HEK293 (cell line): Measurements from ENCODE around the gene FAM43A.

ENCODE experiments used
- CTCF ChIA-PET: fragments of 350-600 bp; formaldehyde crosslinking; extraction: SDS; loops from one replicate; lab custom pipeline; 2021; ENCODE audit warnings: antibody characterized with exemption; lab: Yijun Ruan, JAX
- POLR2A ChIA-PET: fragments of 300-600 bp; formaldehyde crosslinking; extraction: SDS; loops from one replicate; lab custom pipeline; 2020; ENCODE audit warnings: antibody characterized with exemption, inconsistent platforms; lab: Yijun Ruan, JAX
- H3K27ac ChIP-seq: fragments of 200-500 bp; sonication (Bioruptor generic); 2 replicates; pipeline ENCODE4 v1.5.1; 2014; ENCODE audit warnings: low read depth, low read length, control low read depth, inconsistent platforms; ENCODE audit errors: extremely low read depth
- H3K36me3 ChIP-seq, 2 experiments: fragments of 200-500 bp in 1 of 2; sonication (Bioruptor generic) in 1 of 2; 1 replicate in 1 of 2; 2 replicates in 1 of 2; pipeline ENCODE4 v1.5.1; 2014 to 2017; ENCODE audit warnings: inconsistent platforms in 2 of 2, low read length in 2 of 2; ENCODE audit not compliant: control insufficient read depth in 2 of 2, insufficient read depth in 1 of 2
- H3K4me1 ChIP-seq: fragments of 200-500 bp; sonication (Bioruptor generic); 2 replicates; pipeline ENCODE4 v1.5.1; 2014; ENCODE audit warnings: mild to moderate bottlenecking, low read length, inconsistent platforms; ENCODE audit not compliant: control insufficient read depth, insufficient read depth
- H3K4me3 ChIP-seq: 2 replicates; pipeline ENCODE4 v1.5.1; 2011; ENCODE audit warnings: low read depth, mild to moderate bottlenecking, control low read depth, low read length, moderate library complexity
- H3K9me3 ChIP-seq: fragments of 200-500 bp; sonication (Bioruptor generic); 2 replicates; pipeline ENCODE4 v1.5.1; 2014; ENCODE audit warnings: low read depth, low read length, inconsistent platforms; ENCODE audit not compliant: control insufficient read depth, insufficient read depth
- BCL11B ChIP-seq: fragments of 450-650 bp; formaldehyde crosslinking; IDR thresholded peaks from 2 replicates; pipeline ENCODE4 v1.5.1; 2016; ENCODE audit warnings: low read depth, missing biosample characterization, missing genetic modification characterization
- HOXD13 ChIP-seq: sonication (generic); formaldehyde crosslinking; IDR thresholded peaks from 2 replicates; pipeline ENCODE4 v1.8.0; 2022; ENCODE audit warnings: missing genetic modification reagents, borderline replicate concordance
- KLF16 ChIP-seq: fragments of 450-650 bp; formaldehyde crosslinking; IDR thresholded peaks from 2 replicates; pipeline ENCODE4 v1.5.1; 2017; ENCODE audit warnings: missing biosample characterization, missing genetic modification characterization
- KLF8 ChIP-seq: fragments of 450-650 bp; formaldehyde crosslinking; IDR thresholded peaks from 2 replicates; pipeline ENCODE4 v1.5.1; 2016; ENCODE audit warnings: missing biosample characterization, missing genetic modification characterization
- OSR2 ChIP-seq: fragments of 450-650 bp; formaldehyde crosslinking; IDR thresholded peaks from 2 replicates; pipeline ENCODE4 v1.5.1; 2016; ENCODE audit warnings: missing biosample characterization, missing genetic modification characterization
- PRDM1 ChIP-seq: fragments of 450-650 bp; formaldehyde crosslinking; IDR thresholded peaks from 2 replicates; pipeline ENCODE4; 2016; ENCODE audit warnings: missing biosample characterization, missing genetic modification characterization
- RBAK ChIP-seq: fragments of 450-650 bp; formaldehyde crosslinking; IDR thresholded peaks from 2 replicates; pipeline ENCODE4 v1.5.1; 2016; ENCODE audit warnings: missing biosample characterization, missing genetic modification characterization
- SCRT2 ChIP-seq: fragments of 450-650 bp; formaldehyde crosslinking; IDR thresholded peaks from 2 replicates; pipeline ENCODE4 v1.5.1; 2016; ENCODE audit warnings: missing biosample characterization, missing genetic modification characterization
- SP2 ChIP-seq: fragments of 450-650 bp; formaldehyde crosslinking; IDR thresholded peaks from 2 replicates; pipeline ENCODE4 v1.5.1; 2016; ENCODE audit warnings: missing biosample characterization, missing genetic modification characterization
- WT1 ChIP-seq: fragments of 450-650 bp; formaldehyde crosslinking; IDR thresholded peaks from 2 replicates; pipeline ENCODE4 v1.5.1; 2016; ENCODE audit warnings: missing biosample characterization, missing genetic modification characterization
- ZBTB8A ChIP-seq: fragments of 450-650 bp; formaldehyde crosslinking; IDR thresholded peaks from 2 replicates; pipeline ENCODE4 v1.5.1; 2016; ENCODE audit warnings: missing biosample characterization, missing genetic modification characterization
- ZFHX2 ChIP-seq: fragments of 450-650 bp; formaldehyde crosslinking; conservative IDR thresholded peaks from 2 replicates; pipeline ENCODE4 v1.5.1; 2016; ENCODE audit warnings: missing biosample characterization, missing genetic modification characterization
- ZFP3 ChIP-seq: fragments of 450-650 bp; formaldehyde crosslinking; IDR thresholded peaks from 2 replicates; pipeline ENCODE4 v1.5.1; 2016; ENCODE audit warnings: low read depth, missing biosample characterization, missing genetic modification characterization
- ZNF121 ChIP-seq: fragments of 450-650 bp; formaldehyde crosslinking; IDR thresholded peaks from 2 replicates; pipeline ENCODE4 v1.5.1; 2016; ENCODE audit warnings: missing biosample characterization, missing genetic modification characterization
- ZNF138 ChIP-seq: fragments of 450-650 bp; formaldehyde crosslinking; IDR thresholded peaks from 2 replicates; pipeline ENCODE4 v1.5.1; 2016; ENCODE audit warnings: missing biosample characterization, missing genetic modification characterization, borderline replicate concordance
- ZNF140 ChIP-seq: fragments of 450-650 bp; formaldehyde crosslinking; IDR thresholded peaks from 2 replicates; pipeline ENCODE4 v1.5.1; 2016; ENCODE audit warnings: missing biosample characterization, missing genetic modification characterization
- ZNF23 ChIP-seq: fragments of 450-650 bp; formaldehyde crosslinking; IDR thresholded peaks from 2 replicates; pipeline ENCODE4 v1.5.1; 2016; ENCODE audit warnings: missing biosample characterization, missing genetic modification characterization, borderline replicate concordance
- ZNF350 ChIP-seq: fragments of 450-650 bp; formaldehyde crosslinking; IDR thresholded peaks from 2 replicates; pipeline ENCODE4 v1.5.0; 2017; ENCODE audit warnings: missing biosample characterization, mild to moderate bottlenecking, missing genetic modification characterization
- ZNF362 ChIP-seq: fragments of 450-650 bp; formaldehyde crosslinking; IDR thresholded peaks from 2 replicates; pipeline ENCODE4 v1.5.1; 2016; ENCODE audit warnings: missing biosample characterization, missing genetic modification characterization
- ZNF394 ChIP-seq: fragments of 450-650 bp; formaldehyde crosslinking; IDR thresholded peaks from 2 replicates; pipeline ENCODE4 v1.5.1; 2016; ENCODE audit warnings: missing biosample characterization, missing genetic modification characterization, mild to moderate bottlenecking, moderate library complexity, borderline replicate concordance
- ZNF423 ChIP-seq: fragments of 450-650 bp; formaldehyde crosslinking; IDR thresholded peaks from 2 replicates; pipeline ENCODE4 v1.5.1; 2016; ENCODE audit warnings: missing biosample characterization, missing genetic modification characterization
- ZNF433 ChIP-seq: fragments of 450-650 bp; formaldehyde crosslinking; IDR thresholded peaks from 2 replicates; pipeline ENCODE4 v1.5.1; 2016; ENCODE audit warnings: missing biosample characterization, missing genetic modification characterization, low read depth
- ZNF560 ChIP-seq: fragments of 450-650 bp; formaldehyde crosslinking; IDR thresholded peaks from 2 replicates; pipeline ENCODE4 v1.5.1; 2017; ENCODE audit warnings: missing biosample characterization, missing genetic modification characterization, borderline replicate concordance
- ZNF624 ChIP-seq: fragments of 450-650 bp; formaldehyde crosslinking; IDR thresholded peaks from 2 replicates; pipeline ENCODE4 v1.5.1; 2017; ENCODE audit warnings: missing biosample characterization, missing genetic modification characterization
- ZNF629 ChIP-seq: fragments of 450-650 bp; formaldehyde crosslinking; IDR thresholded peaks from 2 replicates; pipeline ENCODE4 v1.5.1; 2017; ENCODE audit warnings: missing biosample characterization, missing genetic modification characterization
- ZNF654 ChIP-seq: fragments of 450-650 bp; formaldehyde crosslinking; IDR thresholded peaks from 2 replicates; pipeline ENCODE4 v1.5.1; 2016; ENCODE audit warnings: low read depth, missing biosample characterization, missing genetic modification characterization
- ZNF747 ChIP-seq: fragments of 450-650 bp; formaldehyde crosslinking; IDR thresholded peaks from 2 replicates; pipeline ENCODE4 v1.5.1; 2016; ENCODE audit warnings: missing biosample characterization, missing genetic modification characterization
- ZNF830 ChIP-seq: fragments of 450-650 bp; IDR thresholded peaks from 2 replicates; pipeline ENCODE4 v1.5.0; 2018; ENCODE audit warnings: missing biosample characterization, missing genetic modification characterization, low read depth, mild to moderate bottlenecking, moderate library complexity
- ZNF837 ChIP-seq: fragments of 450-650 bp; formaldehyde crosslinking; IDR thresholded peaks from 2 replicates; pipeline ENCODE4 v1.5.1; 2016; ENCODE audit warnings: missing biosample characterization, missing genetic modification characterization
- TF ChIP-seq, protein P1 (sequence below): fragments of 450-650 bp; formaldehyde crosslinking; IDR thresholded peaks from 2 replicates; pipeline ENCODE4 v1.5.1; 2016; ENCODE audit warnings: missing biosample characterization, missing genetic modification characterization
- TF ChIP-seq, protein P2 (sequence below): fragments of 450-650 bp; formaldehyde crosslinking; IDR thresholded peaks from 2 replicates; pipeline ENCODE4 v1.5.1; 2016; ENCODE audit warnings: missing biosample characterization, missing genetic modification characterization

Gene FAM43A

GRCh38 chr3:194707147-194707540, 21.5 kb downstream of the FAM43A start:
- H3K36me3 ChIP-seq, result no peaks in the 10 kb centered on the region
- CTCF ChIA-PET, result no interaction called here
- POLR2A ChIA-PET, result no interaction called here

DNA sequence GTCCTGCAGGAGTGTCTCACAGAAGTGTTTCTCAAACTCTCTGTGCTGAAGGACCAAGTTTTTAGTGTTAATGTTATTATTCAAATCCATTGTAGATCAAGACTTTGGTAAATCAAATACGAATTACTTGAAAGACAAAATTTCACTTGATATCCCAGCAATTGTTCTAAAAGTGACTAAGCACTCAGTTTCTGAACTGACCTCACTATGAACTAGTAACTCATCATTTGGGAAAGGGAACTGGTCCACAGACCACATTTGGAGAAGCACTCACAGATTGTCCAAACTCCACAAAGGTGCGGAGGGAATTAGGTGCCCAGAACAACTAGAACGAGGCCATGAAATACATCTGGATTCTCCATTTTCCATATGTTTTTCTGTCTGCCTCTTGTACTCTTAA, 25.6 kb downstream of the FAM43A start:
- POLR2A ChIA-PET, result no interaction called here
- Histone ChIP-seq H3K27ac (no peak overlapping the region), H3K4me3 (no peak overlapping the region), H3K36me3 (no peaks in the 10 kb centered on the region)
- CTCF ChIA-PET, result no interaction called here
- TF ChIP-seq ZNF629 (tag by site-specific recombination), result no peak
- TF ChIP-seq, protein P1, sequence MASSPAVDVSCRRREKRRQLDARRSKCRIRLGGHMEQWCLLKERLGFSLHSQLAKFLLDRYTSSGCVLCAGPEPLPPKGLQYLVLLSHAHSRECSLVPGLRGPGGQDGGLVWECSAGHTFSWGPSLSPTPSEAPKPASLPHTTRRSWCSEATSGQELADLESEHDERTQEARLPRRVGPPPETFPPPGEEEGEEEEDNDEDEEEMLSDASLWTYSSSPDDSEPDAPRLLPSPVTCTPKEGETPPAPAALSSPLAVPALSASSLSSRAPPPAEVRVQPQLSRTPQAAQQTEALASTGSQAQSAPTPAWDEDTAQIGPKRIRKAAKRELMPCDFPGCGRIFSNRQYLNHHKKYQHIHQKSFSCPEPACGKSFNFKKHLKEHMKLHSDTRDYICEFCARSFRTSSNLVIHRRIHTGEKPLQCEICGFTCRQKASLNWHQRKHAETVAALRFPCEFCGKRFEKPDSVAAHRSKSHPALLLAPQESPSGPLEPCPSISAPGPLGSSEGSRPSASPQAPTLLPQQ, result no peak
- TF ChIP-seq ZNF121 (tag by site-specific recombination), result no peak
- TF ChIP-seq ZBTB8A (tag by site-specific recombination), result no peak
- no peak for TF ChIP-seq ZNF140 (tag by site-specific recombination)
- no peak for TF ChIP-seq ZNF394 (tag by site-specific recombination)
- TF ChIP-seq ZNF350, result no peak
- no peak for TF ChIP-seq ZNF560
- no peak for TF ChIP-seq ZFHX2
- TF ChIP-seq ZNF837, result no peak
- TF ChIP-seq BCL11B (tag by site-specific recombination), result no peak
- TF ChIP-seq HOXD13 (CRISPR knock-in tag), result no peak
- no peak for TF ChIP-seq ZNF747 (tag by site-specific recombination)
- TF ChIP-seq ZNF624 (tag by site-specific recombination), result no peak
- no peak for TF ChIP-seq ZNF362 (tag by site-specific recombination)
- no peak for TF ChIP-seq ZNF138 (tag by site-specific recombination)
- no peak for TF ChIP-seq RBAK
- TF ChIP-seq, protein P2, sequence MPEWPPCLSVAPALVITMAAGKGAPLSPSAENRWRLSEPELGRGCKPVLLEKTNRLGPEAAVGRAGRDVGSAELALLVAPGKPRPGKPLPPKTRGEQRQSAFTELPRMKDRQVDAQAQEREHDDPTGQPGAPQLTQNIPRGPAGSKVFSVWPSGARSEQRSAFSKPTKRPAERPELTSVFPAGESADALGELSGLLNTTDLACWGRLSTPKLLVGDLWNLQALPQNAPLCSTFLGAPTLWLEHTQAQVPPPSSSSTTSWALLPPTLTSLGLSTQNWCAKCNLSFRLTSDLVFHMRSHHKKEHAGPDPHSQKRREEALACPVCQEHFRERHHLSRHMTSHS, result no peak
- TF ChIP-seq SP2 (tag by site-specific recombination), result no peak
- no peak for TF ChIP-seq WT1
- TF ChIP-seq, all 188 proteins: peak for 0
- H3K9me3 ChIP-seq, result no peaks in the 10 kb centered on the region
- no peaks in the 10 kb centered on the region for H3K4me1 ChIP-seq

More at GRCh38 chr3:194707147-194707540, 21.5 kb downstream of the FAM43A start:
- TF ChIP-seq ZFP3 (no peak), KLF16 (no peak), ZNF747 (tag by site-specific recombination) (no peak), ZNF350 (no peak), ZNF654 (tag by site-specific recombination) (no peak)
- TF ChIP-seq, all 188 proteins: peak for 0
- H3K4me1 ChIP-seq, result no peaks in the 10 kb centered on the region
- no peaks in the 10 kb centered on the region for H3K9me3 ChIP-seq
- H3K4me3 ChIP-seq, result no peak overlapping the region
- H3K27ac ChIP-seq, result no peak overlapping the region

GRCh38 chr3:194711913-194712312, 26.2 kb downstream of the FAM43A start:
- Histone ChIP-seq H3K27ac (no peak overlapping the region), H3K4me1 (no peaks in the 10 kb centered on the region), H3K4me3 (no peak overlapping the region), H3K36me3 (no peaks in the 10 kb centered on the region), H3K9me3 (no peaks in the 10 kb centered on the region)
- CTCF ChIA-PET, result no interaction called here
- POLR2A ChIA-PET, result no interaction called here
- no peak for TF ChIP-seq ZNF433 (tag by site-specific recombination)
- TF ChIP-seq ZNF423 (tag by site-specific recombination), result no peak
- TF ChIP-seq OSR2 (tag by site-specific recombination), result no peak
- no peak for TF ChIP-seq PRDM1 (tag by site-specific recombination)
- TF ChIP-seq SCRT2 (tag by site-specific recombination), result no peak
- no peak for TF ChIP-seq ZNF140 (tag by site-specific recombination)
- no peak for TF ChIP-seq ZNF830
- TF ChIP-seq ZNF23 (tag by site-specific recombination), result no peak
- TF ChIP-seq ZNF138 (tag by site-specific recombination), result no peak
- TF ChIP-seq, protein P1, result no peak
- no peak for TF ChIP-seq KLF8 (tag by site-specific recombination)
